ENCODE results near the gene KNSTRN. TPM values are rescaled to one million over a fixed set of nuclear protein-coding genes. Genes with fewer than 3 reads are reported as not detected.

The KNSTRN gene
- total and polyA plus RNA-seq, 2 of the 13 experiments (the other 11 are each of a cell fraction or from before 2014, with no cell fraction given): 20.3 to 62.3 TPM

- peaks cover 17 to 38% of the 10 kb centered on the region in 2 experiments for H3K36me3 ChIP-seq (replicated peaks in 1 of 2; ENCODE audit: control insufficient read depth in 1 of 2, insufficient read depth in 2 of 2, low read length in 2 of 2)
- no peak for TF ChIP-seq MAFK (conservative IDR thresholded peaks at IDR 0.05 in 1 of 2, IDR thresholded peaks at IDR 0.05 in 1 of 2; ENCODE audit: low read length in 2 of 2)
- TF ChIP-seq ZNF18 (CRISPR knock-in tag; IDR thresholded peaks at IDR 0.05; ENCODE audit: insufficient replicate concordance): no peak
- TF ChIP-seq TBL1XR1 (IDR thresholded peaks at IDR 0.05; ENCODE audit: borderline replicate concordance, low read length, partially characterized antibody): no peak
- no peak for TF ChIP-seq HOMEZ (CRISPR knock-in tag; IDR thresholded peaks at IDR 0.05; ENCODE audit: low read depth)
- no peak for TF ChIP-seq ZNF496 (CRISPR knock-in tag; IDR thresholded peaks at IDR 0.05; ENCODE audit: insufficient replicate concordance)
- TF ChIP-seq YEATS4 (CRISPR knock-in tag; IDR thresholded peaks at IDR 0.05; ENCODE audit: borderline replicate concordance): no peak
- no peaks in the 10 kb centered on the region for H4K20me1 ChIP-seq (ENCODE audit: insufficient read depth, low read length)
- POLR2A ChIA-PET: interaction anchor here (1.3 kb wide), 1 partner anchor 8 kb away, joined by 3 read pairs; no protein-coding TSS in a partner anchor
- DNase-seq (ENCODE audit: low spot score): no peak
- peaks cover 50% of the 10 kb centered on the region for H3K4me1 ChIP-seq (ENCODE audit: insufficient read depth, low read length)
- no peak overlapping the region for H2AFZ ChIP-seq (ENCODE audit: low read length)
- no peaks in the 10 kb centered on the region for H3K27me3 ChIP-seq (ENCODE audit: control insufficient read depth in 1 of 2, insufficient read depth in 2 of 2, low read length in 2 of 2)
- H3K9ac ChIP-seq (ENCODE audit: insufficient read depth, low read depth, low read length): no peak overlapping the region
- 83% methylated on average over 3 of the region's 3 CpGs for WGBS (ENCODE audit: low lambda C conversion rate)
- peaks cover 14% of the 10 kb centered on the region for H3K79me2 ChIP-seq (ENCODE audit: insufficient read depth, low read length)
- intact Hi-C loops (cut with micrococcal nuclease; ENCODE audit: unreplicated experiment): no loop called here
- H3K9me3 ChIP-seq (ENCODE audit: low read length): no peaks in the 10 kb centered on the region
- no peak overlapping the region for H3K27ac ChIP-seq (ENCODE audit: extremely low read length, insufficient read depth, low read length)
- CTCF ChIA-PET (ENCODE audit: low intra/inter-chr PET ratio, low total read pairs): no interaction called here
- BruUV-seq (replicated peaks): no TSS peak
- in situ Hi-C loops (cut with HindIII; ENCODE audit: extremely low pct_ligation_motif_present, low pct_unique_long_range_greater_than_20kb): no loop called here
- no peak overlapping the region for H3K4me3 ChIP-seq (replicated peaks in 1 of 3; ENCODE audit: insufficient read depth in 1 of 3, low read depth in 2 of 3, low read length in 3 of 3)
- no peak for ATAC-seq
- no peak for FAIRE-seq
- no peak overlapping the region for H3K4me2 ChIP-seq (ENCODE audit: low read depth, low read length)
Measured at GRCh38 chr15:40409366-40409765, 26.8 kb downstream of the KNSTRN start.
